ENCODE data around the gene RASGRF2.

- TF ChIP-seq KDM5A (IDR thresholded peaks at IDR 0.05; ENCODE audit: low read length) (no peak), CTCF (IDR thresholded peaks at IDR 0.05; ENCODE audit: control extremely low read depth in 1 of 3, insufficient read depth in 1 of 3, low read depth in 1 of 3, low read length in 3 of 3) (no peak), BRCA1 (IDR thresholded peaks at IDR 0.05; ENCODE audit: low read depth, low read length) (no peak), CHD2 (IDR thresholded peaks at IDR 0.05; ENCODE audit: low read length) (no peak), CEBPB (IDR thresholded peaks at IDR 0.05; ENCODE audit: low read depth, low read length) (no peak), RXRA (IDR thresholded peaks at IDR 0.05; ENCODE audit: insufficient read depth, low read depth, low read length) (no peak), SIX5 (IDR thresholded peaks at IDR 0.05; ENCODE audit: low read depth, low read length) (no peak), POLR2AphosphoS5 (IDR thresholded peaks at IDR 0.05; ENCODE audit: low read depth, low read length) (no peak), EP300 (IDR thresholded peaks at IDR 0.05; ENCODE audit: borderline replicate concordance in 1 of 2, low read depth in 2 of 2, low read length in 2 of 2) (no peak), CHD1 (IDR thresholded peaks at IDR 0.05; ENCODE audit: low read depth, low read length) (no peak), CHD7 (IDR thresholded peaks at IDR 0.05; ENCODE audit: insufficient replicate concordance, low read length) (no peak), ATF2 (IDR thresholded peaks at IDR 0.05; ENCODE audit: low read length) (no peak), JUND (IDR thresholded peaks at IDR 0.05; ENCODE audit: low read length) (no peak)
Observed at GRCh38 chr5:80963966-80964481, 3.9 kb downstream of the RASGRF2 start.

Data from H1 (cell line).